Adrenal gland (tissue), 12 donors: ENCODE results near the gene NHS. TPM values are rescaled to one million over a fixed set of nuclear protein-coding genes. Genes with fewer than 3 reads are reported as not detected.
A peak's percentile ranks its signal among the peaks of the same experiment; 100 is the strongest.

Experiments
- DNase-seq, 7 donors: peaks; one replicate each; pipeline ENCODE4 v3.0.0-alpha.2; 2019 to 2020
- H3K27ac ChIP-seq, 5 donors: fragments of 200-600 bp; sonication (generic) in 4 of 5; 1 replicate in 3 of 5; 2 replicates in 2 of 5; pipeline versions ENCODE4 v1.5.1 to v1.8.0; 2016 to 2020; ENCODE audit warnings: mild to moderate bottlenecking in 1 of 5
- H3K27me3 ChIP-seq: fragments of 200-600 bp; 2 replicates; pipeline ENCODE4 v1.8.0; 2021
- H3K36me3 ChIP-seq, 2 donors: fragments of 200-600 bp; replicated peaks in 1 of 2; 1 replicate in 1 of 2; 2 replicates in 1 of 2; pipeline versions ENCODE4 v1.5.1 to v1.8.0; 2018 to 2022
- H3K4me1 ChIP-seq, 2 donors: fragments of 200-600 bp; replicated peaks in 1 of 2; 1 replicate in 1 of 2; 2 replicates in 1 of 2; pipeline versions ENCODE4 v1.5.1 to v1.8.0; 2018 to 2021
- H3K4me3 ChIP-seq, 4 donors: fragments of 200-600 bp; sonication (generic) in 3 of 4; one replicate each; pipeline ENCODE4 v1.5.1; 2016 to 2018
- H3K9me3 ChIP-seq, 3 donors: fragments of 200-600 bp; sonication (generic) in 1 of 3; replicated peaks in 1 of 3; 1 replicate in 2 of 3; 2 replicates in 1 of 3; pipeline versions ENCODE4 v1.5.1 to v1.8.0; 2016 to 2021
- CTCF ChIP-seq, 6 experiments: fragments of 450-650 bp in 4 of 6; fragments of 200-600 bp in 2 of 6; sonication (generic) in 1 of 6; IDR thresholded peaks; 1 replicate in 5 of 6; 2 replicates in 1 of 6; pipeline versions ENCODE4 v1.5.1 to v1.8.0; 2016 to 2021; ENCODE audit warnings: antibody characterized with exemption in 6 of 6, mild to moderate bottlenecking in 2 of 6, moderate library complexity in 1 of 6
- POLR2A ChIP-seq, 2 donors: fragments of 450-650 bp; IDR thresholded peaks; one replicate each; pipeline ENCODE4 v1.6.1; 2017; ENCODE audit warnings: antibody characterized with exemption in 2 of 2, mild to moderate bottlenecking in 2 of 2, moderate library complexity in 1 of 2
- WGBS, 4 donors: extraction: QIAGEN DNeasy Blood & Tissue Kit in 2 of 4; methylation state at CpG; one replicate each; pipeline versions ENCODE4 v1.1.5 to v1.1.7; 2013 to 2017; 5-methylcytosine and 5-hydroxymethylcytosine counted together
- intact Hi-C, 2 donors: fragments of 100-400 bp; cut with DNase I; formaldehyde crosslinking; loops; one replicate each; pipeline versions ENCODE4 v1.14.1 to v1.15.0; 2022 to 2023
- polyA plus RNA-seq, 3 donors: library from polyadenylated mRNA; stranded (reverse); fragments of 200-250 nt in 2 of 3; fragments of 350-450 nt in 1 of 3; fragmentation: Illumina TruSeq in 1 of 3; extraction: RNeasy Lipid Tissue Mini Kit (QIAGEN cat#74804) in 1 of 3; gene quantifications; one replicate each; pipeline ENCODE4 v1.2.3, GENCODE V29; 2013 to 2014
- total RNA-seq, 9 donors: library from RNA; depleted of rRNA in 4 of 9; stranded (reverse); fragments of >200 nt in 4 of 9; fragments of 120-200 nt in 1 of 9; fragmentation: NEBNext Ultra II Directional in 1 of 9; extraction: Animal tissue kit (Norgen Biotek cat#: 25700) in 1 of 9; gene quantifications; one replicate each; pipeline versions ENCODE4 v1.1.0 to v1.2.4, GENCODE V29; 2013 to 2023
- donor health status: healthy with polysubstance abuse.
- donor health status: Bipolar disorder and iron deficiency.
- donor health status: DM: yes; HTN: yes; CAD: no.
- donor health status: DM: no; HTN: no; CAD: no.
- donor health status: DM: no; HTN: no; CAD: no.
- donor health status: DM: yes; HTN: yes; CAD: no.

The NHS gene
- total and polyA plus RNA-seq, 12 donors: 4.4 to 12.5 (median 6.8) TPM

GRCh38 chrX:17553961-17554482 lies 179.0 kb downstream of the NHS start:
- TF ChIP-seq POLR2A (IDR thresholded peaks at IDR 0.05): no peak
- no peak for TF ChIP-seq CTCF (IDR thresholded peaks at IDR 0.05)
- Histone ChIP-seq H3K4me1 (peaks cover 5 to 7% of the 10 kb centered on the region in 2 donors), H3K36me3 (no peaks in the 10 kb centered on the region), H3K9me3 (no peaks in the 10 kb centered on the region), H3K27ac (peak overlapping the region in 2 of 5 donors; percentile 34 to 43), H3K27me3 (no peaks in the 10 kb centered on the region), H3K4me3 (no peak overlapping the region)
- DNase-seq: no peak
- intact Hi-C loops: no loop called here
- 72 to 85% (median 73%) methylated on average over 6 of the region's 6 CpGs for WGBS, 4 donors

- no peak overlapping the region for H3K27ac ChIP-seq
- no peaks in the 10 kb centered on the region for H3K36me3 ChIP-seq
- H3K9me3 ChIP-seq: no peaks in the 10 kb centered on the region
- no peak overlapping the region for H3K4me3 ChIP-seq
- H3K27me3 ChIP-seq: no peaks in the 10 kb centered on the region
- intact Hi-C loops: no loop called here
- 63 to 79% (median 73%) methylated on average over 5 of the region's 5 CpGs for WGBS, 4 donors
- TF ChIP-seq POLR2A (IDR thresholded peaks at IDR 0.05) (no peak), CTCF (IDR thresholded peaks at IDR 0.05) (no peak)
- H3K4me1 ChIP-seq: peaks cover 7 to 14% of the 10 kb centered on the region in 2 donors
- DNase-seq: no peak
Measured at GRCh38 chrX:17554914-17555313, 179.9 kb downstream of the NHS start.

GRCh38 chrX:17555846-17556245 lies 180.8 kb downstream of the NHS start:
- H3K27ac ChIP-seq: no peak overlapping the region
- no peak for DNase-seq
- no peak overlapping the region for H3K4me3 ChIP-seq
- no peaks in the 10 kb centered on the region for H3K36me3 ChIP-seq
- H3K27me3 ChIP-seq: no peaks in the 10 kb centered on the region
- no peaks in the 10 kb centered on the region for H3K9me3 ChIP-seq
- intact Hi-C loops: no loop called here
- 45 to 72% (median 66%) methylated on average over 2 of the region's 2 CpGs for whole genome bisulfite sequencing, 4 donors
- no peak for TF ChIP-seq CTCF (IDR thresholded peaks at IDR 0.05)
- no peak for TF ChIP-seq POLR2A (IDR thresholded peaks at IDR 0.05)
- peaks cover 7 to 21% of the 10 kb centered on the region in 2 donors for H3K4me1 ChIP-seq

- Histone ChIP-seq H3K4me3 (no peak overlapping the region), H3K27me3 (no peaks in the 10 kb centered on the region), H3K4me1 (peaks cover 0 to 16% of the 10 kb centered on the region in 2 donors), H3K36me3 (no peaks in the 10 kb centered on the region), H3K27ac (peak overlapping the region in 2 of 5 donors; percentile 45 to 64), H3K9me3 (no peaks in the 10 kb centered on the region)
- intact Hi-C loops: no loop called here
- 22 to 33% (median 29%) methylated on average over 8 of the region's 8 CpGs for WGBS, 4 donors
- TF ChIP-seq POLR2A (IDR thresholded peaks at IDR 0.05) (no peak), CTCF (IDR thresholded peaks at IDR 0.05) (no peak)
- peak in 6 of 7 donors; percentile 46 to 72 (median 62) for DNase-seq
Measured at GRCh38 chrX:17559728-17560379, 184.9 kb downstream of the NHS start.
